HUES6 (cell line): ENCODE measurements around the gene B4GALNT2.
"Not testable (repeated sequence)": the region's sequence is repeated elsewhere in the genome, so short reads cannot be mapped to it uniquely, and the experiment has no call there.

Experiments
- H3K27ac ChIP-seq: 2 replicates; pipeline ENCODE4 v1.7.0; 2013; ENCODE audit warnings: low read depth, mild to moderate bottlenecking, low read length, inconsistent platforms
- H3K27me3 ChIP-seq: 2 replicates; pipeline ENCODE4 v1.6.1; 2013; ENCODE audit warnings: low read length; ENCODE audit not compliant: control insufficient read depth, insufficient read depth
- H3K36me3 ChIP-seq: 2 replicates; pipeline ENCODE4 v1.6.1; 2013; ENCODE audit warnings: low read length; ENCODE audit not compliant: control insufficient read depth, insufficient read depth
- H3K4me1 ChIP-seq: 2 replicates; pipeline ENCODE4 v1.6.1; 2013; ENCODE audit warnings: low read length; ENCODE audit not compliant: control insufficient read depth, insufficient read depth
- H3K4me3 ChIP-seq: 2 replicates; pipeline ENCODE4 v1.5.1; 2013; ENCODE audit warnings: low read depth, low read length
- H3K9ac ChIP-seq: one replicate; pipeline ENCODE4 v1.6.1; 2013; ENCODE audit warnings: mild to moderate bottlenecking, low read length
- H3K9me3 ChIP-seq: 2 replicates; pipeline ENCODE4 v1.6.1; 2013; ENCODE audit warnings: low read depth, low read length; ENCODE audit not compliant: control insufficient read depth, insufficient read depth

B4GALNT2 gene

GRCh38 chr17:49132699-49133364 is at the start of gene B4GALNT2:
TSS of gene B4GALNT2 (plus strand) at chr17:49132769. CDS start at chr17:49132793, 24 bp downstream.
- Histone ChIP-seq H3K4me3 (peak within 1 kb of the TSS; percentile 71), H3K27ac (no peak within 1 kb of the TSS), H3K9me3 (peaks cover 22% of the 10 kb centered on the region), H3K36me3 (no peaks in the 10 kb centered on the region), H3K9ac (no peak within 1 kb of the TSS), H3K4me1 (no peaks in the 10 kb centered on the region), H3K27me3 (peaks cover 43% of the 10 kb centered on the region)

- not testable (repeated sequence) for H3K4me3 ChIP-seq, H3K36me3 ChIP-seq, H3K9me3 ChIP-seq, H3K27ac ChIP-seq, H3K9ac ChIP-seq, H3K27me3 ChIP-seq
- peaks cover 14% of the 10 kb centered on the region for H3K4me1 ChIP-seq
Observed at GRCh38 chr17:49085046-49085445, 47.5 kb upstream of the B4GALNT2 start.

GRCh38 chr17:49085565-49086315 is 46.8 kb upstream of the B4GALNT2 start:
- Histone ChIP-seq H3K9ac (no peak overlapping the region), H3K9me3 (peaks cover 1% of the 10 kb centered on the region; the same call in 1 of the 2 replicates), H3K36me3 (no peaks in the 10 kb centered on the region), H3K4me3 (no peak overlapping the region), H3K27me3 (no peaks in the 10 kb centered on the region), H3K27ac (no peak overlapping the region), H3K4me1 (peaks cover 14% of the 10 kb centered on the region)

- no peaks in the 10 kb centered on the region for H3K36me3 ChIP-seq
- H3K9ac ChIP-seq, result no peak overlapping the region
- no peaks in the 10 kb centered on the region for H3K27me3 ChIP-seq
- H3K27ac ChIP-seq, result no peak overlapping the region
- no peak overlapping the region for H3K4me3 ChIP-seq
- H3K4me1 ChIP-seq, result peaks cover 14% of the 10 kb centered on the region
- peaks cover 6% of the 10 kb centered on the region; the same call in 1 of the 2 replicates for H3K9me3 ChIP-seq
Observed at GRCh38 chr17:49086316-49086605, 46.3 kb upstream of the B4GALNT2 start.

- no peaks in the 10 kb centered on the region for H3K27me3 ChIP-seq
- no peaks in the 10 kb centered on the region for H3K36me3 ChIP-seq
- no peak overlapping the region for H3K4me3 ChIP-seq
- H3K4me1 ChIP-seq, result peaks cover 14% of the 10 kb centered on the region
- peaks cover 6% of the 10 kb centered on the region; the same call in 1 of the 2 replicates for H3K9me3 ChIP-seq
- H3K27ac ChIP-seq, result no peak overlapping the region
- no peak overlapping the region for H3K9ac ChIP-seq
Observed at GRCh38 chr17:49086649-49087048, 45.9 kb upstream of the B4GALNT2 start.

- H3K36me3 ChIP-seq, result no peaks in the 10 kb centered on the region
- peaks cover 6% of the 10 kb centered on the region; the same call in 1 of the 2 replicates for H3K9me3 ChIP-seq
- H3K4me1 ChIP-seq, result peaks cover 24% of the 10 kb centered on the region
- no peak overlapping the region for H3K9ac ChIP-seq
- H3K27me3 ChIP-seq, result no peaks in the 10 kb centered on the region
- H3K4me3 ChIP-seq, result no peak overlapping the region
- H3K27ac ChIP-seq, result no peak overlapping the region
Observed at GRCh38 chr17:49089094-49089493, 43.5 kb upstream of the B4GALNT2 start.

GRCh38 chr17:49090878-49091594 is 41.5 kb upstream of the B4GALNT2 start:
- H3K4me1 ChIP-seq, result peaks cover 24% of the 10 kb centered on the region
- no peak overlapping the region for H3K9ac ChIP-seq
- H3K9me3 ChIP-seq, result peaks cover 6% of the 10 kb centered on the region; the same call in 1 of the 2 replicates
- no peak overlapping the region for H3K4me3 ChIP-seq
- no peaks in the 10 kb centered on the region for H3K36me3 ChIP-seq
- H3K27ac ChIP-seq, result no peak overlapping the region
- H3K27me3 ChIP-seq, result no peaks in the 10 kb centered on the region

- Histone ChIP-seq H3K27ac (no peak overlapping the region), H3K27me3 (no peaks in the 10 kb centered on the region), H3K36me3 (no peaks in the 10 kb centered on the region), H3K4me3 (no peak overlapping the region), H3K4me1 (peaks cover 10% of the 10 kb centered on the region; the same call in 1 of the 2 replicates), H3K9ac (no peak overlapping the region), H3K9me3 (peaks cover 6% of the 10 kb centered on the region; the same call in 1 of the 2 replicates)
Observed at GRCh38 chr17:49093131-49093530, 39.4 kb upstream of the B4GALNT2 start.

- Histone ChIP-seq H3K9ac (no peak overlapping the region), H3K4me3 (no peak overlapping the region), H3K27me3 (no peaks in the 10 kb centered on the region), H3K4me1 (peaks cover 9% of the 10 kb centered on the region; the same call in 1 of the 2 replicates), H3K27ac (no peak overlapping the region), H3K36me3 (no peaks in the 10 kb centered on the region), H3K9me3 (no peaks in the 10 kb centered on the region)
Observed at GRCh38 chr17:49100601-49101000, 32.0 kb upstream of the B4GALNT2 start.

GRCh38 chr17:49101054-49101534 is 31.5 kb upstream of the B4GALNT2 start:
- Histone ChIP-seq H3K9ac (no peak overlapping the region), H3K9me3 (no peaks in the 10 kb centered on the region), H3K27ac (no peak overlapping the region), H3K36me3 (no peaks in the 10 kb centered on the region), H3K4me1 (peaks cover 14% of the 10 kb centered on the region; the same call in 1 of the 2 replicates), H3K4me3 (no peak overlapping the region), H3K27me3 (no peaks in the 10 kb centered on the region)

- not testable (repeated sequence) for H3K27ac ChIP-seq, H3K36me3 ChIP-seq, H3K9me3 ChIP-seq, H3K27me3 ChIP-seq, H3K9ac ChIP-seq, H3K4me3 ChIP-seq
- peaks cover 36% of the 10 kb centered on the region for H3K4me1 ChIP-seq
Observed at GRCh38 chr17:49103360-49103759, 29.2 kb upstream of the B4GALNT2 start.
